Liver (tissue), 9 donors: ENCODE results near the gene KIF14. TPM values are rescaled to one million over a fixed set of nuclear protein-coding genes. Genes with fewer than 3 reads are reported as not detected.

Experiments used
- DNase-seq: peaks from one replicate; pipeline ENCODE4 v3.0.0-alpha.2; 2017; ENCODE audit warnings: low spot score
- H3K27ac ChIP-seq, 2 donors: one replicate each; pipeline ENCODE4 v1.7.0; 2013; ENCODE audit warnings: inconsistent platforms in 2 of 2, low read length in 2 of 2, control low read depth in 1 of 2, low read depth in 1 of 2, mild to moderate bottlenecking in 1 of 2
- H3K27me3 ChIP-seq, 4 donors: one replicate each; pipeline versions ENCODE4 v1.6.1 to v1.7.0; 2013; ENCODE audit warnings: low read length in 3 of 4, inconsistent platforms in 1 of 4, mild to moderate bottlenecking in 1 of 4, moderate library complexity in 1 of 4; ENCODE audit not compliant: control insufficient read depth in 4 of 4, insufficient read depth in 4 of 4
- H3K36me3 ChIP-seq, 4 donors: one replicate each; pipeline versions ENCODE4 v1.6.1 to v1.7.0; 2013; ENCODE audit warnings: low read length in 3 of 4, mild to moderate bottlenecking in 3 of 4, low read depth in 1 of 4, moderate library complexity in 1 of 4; ENCODE audit not compliant: control insufficient read depth in 4 of 4, insufficient read depth in 3 of 4
- H3K4me1 ChIP-seq, 4 donors: one replicate each; pipeline versions ENCODE4 v1.6.1 to v1.7.0; 2013; ENCODE audit warnings: low read length in 3 of 4, mild to moderate bottlenecking in 3 of 4, moderate library complexity in 1 of 4; ENCODE audit not compliant: control insufficient read depth in 4 of 4, insufficient read depth in 4 of 4
- H3K4me3 ChIP-seq, 3 donors: one replicate each; pipeline versions ENCODE4 v1.6.1 to v1.7.0; 2013; ENCODE audit warnings: low read length in 3 of 3, control low read depth in 1 of 3, low read depth in 1 of 3, mild to moderate bottlenecking in 1 of 3
- H3K9ac ChIP-seq, 2 donors: one replicate each; pipeline ENCODE4 v1.7.0; 2013; ENCODE audit warnings: low read length in 2 of 2, mild to moderate bottlenecking in 2 of 2, moderate library complexity in 2 of 2, control low read depth in 1 of 2, low read depth in 1 of 2
- H3K9me3 ChIP-seq, 4 donors: one replicate each; pipeline versions ENCODE4 v1.6.1 to v1.7.0; 2013; ENCODE audit warnings: low read length in 3 of 4; ENCODE audit not compliant: control insufficient read depth in 4 of 4
- FOXA1 ChIP-seq: IDR thresholded peaks from 2 replicates; pipeline ENCODE4 v1.6.1; 2016; ENCODE audit warnings: antibody characterized with exemption
- FOXA2 ChIP-seq: IDR thresholded peaks from 2 replicates; pipeline ENCODE4 v1.6.1; 2016; ENCODE audit warnings: antibody characterized with exemption
- HNF4A ChIP-seq, 2 donors: conservative IDR thresholded peaks; 2 replicates each; pipeline ENCODE4 v1.6.1; 2016; ENCODE audit warnings: antibody characterized with exemption in 2 of 2, mild to moderate bottlenecking in 2 of 2
- HNF4G ChIP-seq: IDR thresholded peaks from 2 replicates; pipeline ENCODE4 v1.6.1; 2016; ENCODE audit warnings: antibody characterized with exemption
- JUND ChIP-seq, 2 donors: IDR thresholded peaks; 2 replicates each; pipeline ENCODE4 v1.6.1; 2016; ENCODE audit warnings: antibody characterized with exemption in 2 of 2
- NR2F2 ChIP-seq: IDR thresholded peaks from 2 replicates; pipeline ENCODE4 v1.6.1; 2016; ENCODE audit warnings: antibody characterized with exemption
- RAD21 ChIP-seq, 2 donors: IDR thresholded peaks; 2 replicates each; pipeline ENCODE4 v1.6.1; 2016; ENCODE audit warnings: antibody characterized with exemption in 2 of 2, mild to moderate bottlenecking in 2 of 2
- RXRA ChIP-seq, 2 donors: IDR thresholded peaks; 2 replicates each; pipeline ENCODE4 v1.6.1; 2017 to 2018; ENCODE audit warnings: antibody characterized with exemption in 2 of 2, mild to moderate bottlenecking in 1 of 2
- SP1 ChIP-seq: IDR thresholded peaks from 2 replicates; pipeline ENCODE4 v1.6.1; 2018; ENCODE audit warnings: antibody characterized with exemption, mild to moderate bottlenecking
- YY1 ChIP-seq: IDR thresholded peaks from 2 replicates; pipeline ENCODE4 v1.6.1; 2016; ENCODE audit warnings: antibody characterized with exemption, mild to moderate bottlenecking
- WGBS: extraction: QIAGEN DNeasy Blood & Tissue Kit; methylation state at CpG from one replicate; pipeline ENCODE4 v1.1.7; 2013; 5-methylcytosine and 5-hydroxymethylcytosine counted together
- polyA plus RNA-seq, 2 donors: library from polyadenylated mRNA; stranded (reverse) in 1 of 2; unstranded in 1 of 2; fragments of 200-250 nt in 1 of 2; fragments of >200 nt in 1 of 2; fragmentation: Nextera tagmentation in 1 of 2; extraction: Ambion mirVana in 1 of 2; gene quantifications; one replicate each; pipeline versions ENCODE4 v1.2.1 to v1.2.3, GENCODE V29; 2013 to 2015
- total RNA-seq, 2 donors: library from RNA; depleted of rRNA; stranded (reverse); fragments of >200 nt; gene quantifications; one replicate each; pipeline ENCODE4 v1.2.3, GENCODE V29; 2014
- TF ChIP-seq, protein P1 (sequence below): IDR thresholded peaks from 2 replicates; pipeline ENCODE4 v1.6.1; 2016; ENCODE audit warnings: antibody characterized with exemption, mild to moderate bottlenecking
- TF ChIP-seq, protein P2 (sequence below): fragments of 150-350 bp; IDR thresholded peaks from 2 replicates; pipeline ENCODE4 v1.5.1; 2017; ENCODE audit warnings: improper control_type of control experiment, low read depth, low read length; ENCODE audit not compliant: missing input control
- TF ChIP-seq, protein P3 (sequence below): IDR thresholded peaks from 2 replicates; pipeline ENCODE4 v1.6.1; 2016; ENCODE audit warnings: antibody characterized with exemption
- TF ChIP-seq, protein P4 (sequence below): IDR thresholded peaks from 2 replicates; pipeline ENCODE4 v1.6.1; 2016; ENCODE audit warnings: antibody characterized with exemption
- donor health status: healthy.
- donor health status: healthy.
- donor health status: healthy.
- donor health status: healthy.
- donor health status: healthy.

KIF14 gene
- total and polyA plus RNA-seq, 4 donors, result 0.13 to 8.8 (median 0.22) TPM

DNA sequence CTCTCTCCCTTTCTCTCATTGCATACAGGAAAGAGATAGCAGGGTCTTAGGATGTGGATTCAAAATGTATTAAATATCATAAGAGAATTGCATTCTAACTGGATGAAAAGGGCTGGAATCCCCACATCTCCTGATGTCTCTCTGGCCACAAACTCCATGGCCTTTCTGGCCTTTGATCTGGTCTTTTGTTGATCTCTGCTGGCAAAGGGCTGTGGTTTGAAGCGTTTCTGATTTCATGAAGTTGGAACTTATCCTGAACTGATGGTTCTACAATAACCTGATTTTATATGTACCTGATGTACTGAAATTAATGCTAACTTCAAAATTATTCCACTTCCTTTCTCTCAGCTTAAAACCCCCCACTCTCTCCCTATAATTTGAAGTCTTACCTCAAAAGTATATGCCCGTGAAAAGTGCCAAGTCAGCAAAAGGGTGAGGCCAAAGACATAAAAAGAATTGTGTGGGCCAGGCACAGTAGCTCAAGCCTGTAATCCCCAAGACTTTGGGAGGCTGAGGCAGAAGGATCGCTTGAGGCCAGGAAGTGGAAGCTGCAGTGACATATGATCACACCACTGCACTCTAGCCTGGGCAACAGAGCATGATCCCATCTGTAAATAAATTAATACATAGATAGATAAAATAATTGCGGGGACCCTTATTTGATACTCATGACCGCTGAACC, 6.4 kb upstream of the KIF14 start:
- Histone ChIP-seq H3K9me3 (no peaks in the 10 kb centered on the region), H3K4me3 (no peak overlapping the region)
- no peak for DNase-seq

DNA sequence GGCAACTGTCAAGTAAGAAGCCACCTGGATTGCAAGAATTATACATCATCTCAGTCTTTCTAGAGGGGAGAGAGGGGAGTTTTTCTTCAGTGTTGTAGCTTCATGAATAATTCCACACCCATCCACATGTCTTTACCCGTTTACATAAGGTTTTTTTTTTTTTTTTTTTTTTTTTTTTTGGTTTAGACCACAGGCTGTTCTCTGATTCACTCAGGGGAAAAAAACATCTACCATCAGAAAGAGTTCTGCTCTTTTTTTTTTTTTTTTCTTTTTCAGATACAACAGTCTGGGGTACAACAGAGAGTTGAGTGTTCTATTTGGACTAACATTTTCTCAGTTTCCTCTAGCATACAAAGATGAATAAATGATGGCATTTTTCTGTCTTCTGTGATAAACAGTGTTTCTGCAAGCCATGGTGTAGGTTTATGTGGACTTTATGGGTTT, 4.9 kb upstream of the KIF14 start:
- no peak overlapping the region for H3K27ac ChIP-seq
- no peak for DNase-seq

More for the DNA sequence above, 6.4 kb upstream of the KIF14 start:
- TF ChIP-seq RAD21 (IDR thresholded peaks at IDR 0.05), result no peak
- TF ChIP-seq SP1, result no peak
- TF ChIP-seq HNF4A (conservative IDR thresholded peaks at IDR 0.05), result peak in 1 of 2 donors; percentile 24
- TF ChIP-seq YY1, result no peak
- no peak for TF ChIP-seq JUND (IDR thresholded peaks at IDR 0.05)
- TF ChIP-seq, protein P1, sequence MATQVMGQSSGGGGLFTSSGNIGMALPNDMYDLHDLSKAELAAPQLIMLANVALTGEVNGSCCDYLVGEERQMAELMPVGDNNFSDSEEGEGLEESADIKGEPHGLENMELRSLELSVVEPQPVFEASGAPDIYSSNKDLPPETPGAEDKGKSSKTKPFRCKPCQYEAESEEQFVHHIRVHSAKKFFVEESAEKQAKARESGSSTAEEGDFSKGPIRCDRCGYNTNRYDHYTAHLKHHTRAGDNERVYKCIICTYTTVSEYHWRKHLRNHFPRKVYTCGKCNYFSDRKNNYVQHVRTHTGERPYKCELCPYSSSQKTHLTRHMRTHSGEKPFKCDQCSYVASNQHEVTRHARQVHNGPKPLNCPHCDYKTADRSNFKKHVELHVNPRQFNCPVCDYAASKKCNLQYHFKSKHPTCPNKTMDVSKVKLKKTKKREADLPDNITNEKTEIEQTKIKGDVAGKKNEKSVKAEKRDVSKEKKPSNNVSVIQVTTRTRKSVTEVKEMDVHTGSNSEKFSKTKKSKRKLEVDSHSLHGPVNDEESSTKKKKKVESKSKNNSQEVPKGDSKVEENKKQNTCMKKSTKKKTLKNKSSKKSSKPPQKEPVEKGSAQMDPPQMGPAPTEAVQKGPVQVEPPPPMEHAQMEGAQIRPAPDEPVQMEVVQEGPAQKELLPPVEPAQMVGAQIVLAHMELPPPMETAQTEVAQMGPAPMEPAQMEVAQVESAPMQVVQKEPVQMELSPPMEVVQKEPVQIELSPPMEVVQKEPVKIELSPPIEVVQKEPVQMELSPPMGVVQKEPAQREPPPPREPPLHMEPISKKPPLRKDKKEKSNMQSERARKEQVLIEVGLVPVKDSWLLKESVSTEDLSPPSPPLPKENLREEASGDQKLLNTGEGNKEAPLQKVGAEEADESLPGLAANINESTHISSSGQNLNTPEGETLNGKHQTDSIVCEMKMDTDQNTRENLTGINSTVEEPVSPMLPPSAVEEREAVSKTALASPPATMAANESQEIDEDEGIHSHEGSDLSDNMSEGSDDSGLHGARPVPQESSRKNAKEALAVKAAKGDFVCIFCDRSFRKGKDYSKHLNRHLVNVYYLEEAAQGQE, result no peak
- no peak for TF ChIP-seq FOXA1
- Histone ChIP-seq H3K9ac (no peak overlapping the region), H3K27me3 (no peaks in the 10 kb centered on the region), H3K4me1 (peaks cover 0 to 1% (median 0%) of the 10 kb centered on the region in 4 donors), H3K27ac (no peak overlapping the region), H3K36me3 (no peaks in the 10 kb centered on the region)
- WGBS, result 64% methylated on average over 5 of the region's 5 CpGs

DNA sequence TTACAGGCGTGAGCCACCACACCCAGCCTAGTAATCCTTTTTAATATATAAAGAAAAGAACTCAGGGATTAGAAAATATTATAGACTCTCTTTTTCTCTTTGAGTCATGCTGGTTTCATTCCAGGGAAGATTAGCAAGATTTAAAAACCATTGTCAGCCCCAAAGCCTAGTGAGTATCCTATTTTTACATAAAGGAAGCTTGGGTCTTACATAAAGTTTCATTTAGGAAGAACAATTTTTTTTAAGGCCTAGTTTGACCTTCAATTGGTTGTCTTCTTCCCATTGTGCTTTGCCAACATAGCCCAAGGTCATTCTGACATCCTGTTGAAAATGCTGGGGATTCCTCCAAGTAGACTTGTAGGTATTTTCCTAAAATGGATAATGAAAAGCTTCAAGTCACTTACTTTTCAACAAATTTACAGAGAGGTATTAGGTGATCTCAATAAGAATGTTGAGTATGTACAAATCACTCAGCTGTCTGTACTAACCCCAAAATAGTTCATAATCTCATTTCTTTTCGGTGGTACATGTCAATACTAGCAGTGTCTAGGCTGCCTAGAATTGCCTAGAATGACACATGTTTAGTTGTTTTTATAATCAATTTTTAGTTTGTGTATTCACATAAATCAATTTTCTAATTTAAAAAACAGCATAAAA, 4.3 kb upstream of the KIF14 start:
- Histone ChIP-seq H3K9ac (no peak overlapping the region), H3K27ac (no peak overlapping the region), H3K27me3 (no peaks in the 10 kb centered on the region), H3K36me3 (no peaks in the 10 kb centered on the region), H3K4me1 (peaks cover 1 to 11% (median 7%) of the 10 kb centered on the region in 4 donors), H3K4me3 (no peak overlapping the region), H3K9me3 (no peaks in the 10 kb centered on the region)
- WGBS, result 83% methylated on average over 2 of the region's 2 CpGs
- no peak for DNase-seq
- TF ChIP-seq SP1 (no peak), HNF4G (no peak), NR2F2 (no peak), RAD21 (IDR thresholded peaks at IDR 0.05) (no peak), FOXA1 (no peak), YY1 (no peak), RXRA (IDR thresholded peaks at IDR 0.05) (no peak), FOXA2 (no peak), JUND (IDR thresholded peaks at IDR 0.05) (no peak)
- TF ChIP-seq, protein P2, sequence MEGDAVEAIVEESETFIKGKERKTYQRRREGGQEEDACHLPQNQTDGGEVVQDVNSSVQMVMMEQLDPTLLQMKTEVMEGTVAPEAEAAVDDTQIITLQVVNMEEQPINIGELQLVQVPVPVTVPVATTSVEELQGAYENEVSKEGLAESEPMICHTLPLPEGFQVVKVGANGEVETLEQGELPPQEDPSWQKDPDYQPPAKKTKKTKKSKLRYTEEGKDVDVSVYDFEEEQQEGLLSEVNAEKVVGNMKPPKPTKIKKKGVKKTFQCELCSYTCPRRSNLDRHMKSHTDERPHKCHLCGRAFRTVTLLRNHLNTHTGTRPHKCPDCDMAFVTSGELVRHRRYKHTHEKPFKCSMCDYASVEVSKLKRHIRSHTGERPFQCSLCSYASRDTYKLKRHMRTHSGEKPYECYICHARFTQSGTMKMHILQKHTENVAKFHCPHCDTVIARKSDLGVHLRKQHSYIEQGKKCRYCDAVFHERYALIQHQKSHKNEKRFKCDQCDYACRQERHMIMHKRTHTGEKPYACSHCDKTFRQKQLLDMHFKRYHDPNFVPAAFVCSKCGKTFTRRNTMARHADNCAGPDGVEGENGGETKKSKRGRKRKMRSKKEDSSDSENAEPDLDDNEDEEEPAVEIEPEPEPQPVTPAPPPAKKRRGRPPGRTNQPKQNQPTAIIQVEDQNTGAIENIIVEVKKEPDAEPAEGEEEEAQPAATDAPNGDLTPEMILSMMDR, result no peak
- TF ChIP-seq, protein P3, sequence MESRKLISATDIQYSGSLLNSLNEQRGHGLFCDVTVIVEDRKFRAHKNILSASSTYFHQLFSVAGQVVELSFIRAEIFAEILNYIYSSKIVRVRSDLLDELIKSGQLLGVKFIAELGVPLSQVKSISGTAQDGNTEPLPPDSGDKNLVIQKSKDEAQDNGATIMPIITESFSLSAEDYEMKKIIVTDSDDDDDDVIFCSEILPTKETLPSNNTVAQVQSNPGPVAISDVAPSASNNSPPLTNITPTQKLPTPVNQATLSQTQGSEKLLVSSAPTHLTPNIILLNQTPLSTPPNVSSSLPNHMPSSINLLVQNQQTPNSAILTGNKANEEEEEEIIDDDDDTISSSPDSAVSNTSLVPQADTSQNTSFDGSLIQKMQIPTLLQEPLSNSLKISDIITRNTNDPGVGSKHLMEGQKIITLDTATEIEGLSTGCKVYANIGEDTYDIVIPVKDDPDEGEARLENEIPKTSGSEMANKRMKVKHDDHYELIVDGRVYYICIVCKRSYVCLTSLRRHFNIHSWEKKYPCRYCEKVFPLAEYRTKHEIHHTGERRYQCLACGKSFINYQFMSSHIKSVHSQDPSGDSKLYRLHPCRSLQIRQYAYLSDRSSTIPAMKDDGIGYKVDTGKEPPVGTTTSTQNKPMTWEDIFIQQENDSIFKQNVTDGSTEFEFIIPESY, result no peak
- TF ChIP-seq, protein P4, sequence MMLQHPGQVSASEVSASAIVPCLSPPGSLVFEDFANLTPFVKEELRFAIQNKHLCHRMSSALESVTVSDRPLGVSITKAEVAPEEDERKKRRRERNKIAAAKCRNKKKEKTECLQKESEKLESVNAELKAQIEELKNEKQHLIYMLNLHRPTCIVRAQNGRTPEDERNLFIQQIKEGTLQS, result no peak
- TF ChIP-seq, protein P1, result no peak

More for the DNA sequence above, 4.9 kb upstream of the KIF14 start:
- Histone ChIP-seq H3K4me3 (no peak overlapping the region), H3K9ac (no peak overlapping the region), H3K27me3 (no peaks in the 10 kb centered on the region), H3K4me1 (peaks cover 1 to 8% (median 6%) of the 10 kb centered on the region in 4 donors), H3K36me3 (no peaks in the 10 kb centered on the region), H3K9me3 (no peaks in the 10 kb centered on the region)
- WGBS, result 57% methylated on average over 1 of the region's 1 CpG
- no peak for TF ChIP-seq RAD21 (IDR thresholded peaks at IDR 0.05)
